Stimulated activated CD4-positive, alpha-beta T cell treated with anti-CD3 and anti-CD28 coated beads, Interleukin-2, amount 100 ng/mL, for 48 hours (primary cell): ENCODE data around the gene ELOVL2.
"Not testable (repeated sequence)": the region's sequence is repeated elsewhere in the genome, so short reads cannot be mapped to it uniquely, and the experiment has no call there.

Source experiments
- DNase-seq, 2 donors: peaks; one replicate each; pipeline ENCODE4 v3.0.0-alpha.2; 2020

Gene ELOVL2

DNA sequence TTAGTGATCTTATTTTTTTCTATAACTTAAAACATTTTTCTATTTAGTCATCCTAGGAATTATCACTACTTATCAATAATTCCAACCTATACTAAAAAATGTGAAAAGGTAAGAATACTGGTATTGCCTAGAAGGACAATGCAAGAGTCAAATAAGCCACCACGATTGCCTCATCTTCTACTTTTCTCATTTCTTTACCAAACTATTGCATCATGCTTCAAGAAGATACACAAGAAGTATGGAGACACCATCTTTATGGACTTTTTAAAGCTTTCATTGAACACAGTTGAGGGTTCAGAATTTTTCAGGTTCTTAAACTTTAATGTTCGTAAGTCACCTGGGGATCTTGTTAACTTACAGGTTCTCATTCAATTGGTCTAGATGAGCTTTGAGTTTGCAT lies 25.9 kb downstream of the ELOVL2 start:
- no peak for DNase-seq

DNA sequence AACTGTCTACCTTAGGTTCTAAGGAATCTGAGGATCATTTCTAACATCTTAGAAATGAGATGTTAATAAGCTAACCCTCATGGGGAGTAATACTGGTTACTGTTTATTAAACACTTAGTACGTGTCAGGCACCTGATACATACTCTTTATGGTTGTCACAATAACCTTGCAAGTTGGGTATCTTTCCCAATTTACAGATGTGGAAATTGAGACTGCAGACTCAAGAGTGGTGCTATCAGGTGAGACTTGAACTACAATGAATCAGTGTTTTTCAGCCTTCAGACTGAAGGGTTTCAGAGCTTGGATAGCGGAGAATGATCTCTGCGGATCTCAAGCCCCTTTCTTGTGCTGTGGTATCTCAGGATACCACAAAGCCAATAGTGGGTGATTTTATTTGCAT lies 27.0 kb downstream of the ELOVL2 start:
- no peak for DNase-seq

DNA sequence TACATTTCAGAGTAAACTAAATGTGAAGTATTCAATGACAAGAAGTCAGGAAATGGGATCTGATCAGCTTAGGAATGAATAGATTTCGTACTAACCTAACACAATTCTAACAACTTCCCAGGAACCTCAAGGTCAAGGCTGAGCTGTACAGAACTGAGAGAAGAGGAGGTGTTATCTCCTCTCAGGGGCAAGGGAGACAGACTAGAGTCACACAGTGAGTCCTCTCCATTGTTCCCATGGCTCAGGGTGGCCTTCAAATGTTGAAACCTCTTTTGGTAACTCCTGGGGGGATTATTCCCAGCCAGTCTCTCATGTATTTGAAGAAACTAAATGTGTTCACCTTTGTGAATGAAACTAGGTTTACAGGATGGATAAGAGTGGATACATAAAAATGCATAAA lies 27.7 kb downstream of the ELOVL2 start:
- no peak for DNase-seq

DNA sequence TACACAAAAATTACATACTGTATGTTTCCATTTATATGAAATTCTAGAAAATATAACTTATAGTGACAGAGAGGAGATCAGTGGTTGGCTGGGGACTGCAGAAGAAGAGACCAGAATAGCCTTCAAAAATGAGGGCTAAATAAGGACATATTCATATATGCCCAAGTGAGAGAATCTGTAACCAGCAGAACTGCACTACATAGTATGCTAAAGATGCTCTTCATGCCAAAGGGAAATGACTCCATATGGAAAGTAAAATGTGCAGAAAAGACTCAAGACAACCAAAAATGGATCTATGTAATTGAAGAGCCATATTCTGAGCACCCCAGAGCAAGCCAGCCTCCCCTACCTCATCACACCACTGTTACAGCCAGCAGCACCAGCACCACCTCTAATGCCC lies 29.0 kb downstream of the ELOVL2 start:
- no peak for DNase-seq

DNA sequence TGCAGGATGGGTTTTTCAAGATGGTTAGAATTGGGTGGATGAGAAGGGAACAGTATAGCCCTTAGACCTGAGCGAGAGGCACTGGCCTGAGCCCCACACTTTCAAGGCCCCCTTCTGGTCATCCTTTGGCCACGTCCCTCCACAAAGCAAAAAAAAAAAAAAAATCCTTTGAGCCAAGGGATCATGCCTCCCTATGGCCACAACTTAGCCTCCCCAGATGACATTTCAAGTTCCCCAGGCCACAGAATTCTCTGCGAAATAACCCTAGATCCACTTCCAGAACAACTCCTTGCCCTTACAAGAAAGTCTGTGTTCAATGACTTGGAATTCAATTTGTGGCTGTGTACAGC lies 30.4 kb downstream of the ELOVL2 start:
- no peak for DNase-seq

DNA sequence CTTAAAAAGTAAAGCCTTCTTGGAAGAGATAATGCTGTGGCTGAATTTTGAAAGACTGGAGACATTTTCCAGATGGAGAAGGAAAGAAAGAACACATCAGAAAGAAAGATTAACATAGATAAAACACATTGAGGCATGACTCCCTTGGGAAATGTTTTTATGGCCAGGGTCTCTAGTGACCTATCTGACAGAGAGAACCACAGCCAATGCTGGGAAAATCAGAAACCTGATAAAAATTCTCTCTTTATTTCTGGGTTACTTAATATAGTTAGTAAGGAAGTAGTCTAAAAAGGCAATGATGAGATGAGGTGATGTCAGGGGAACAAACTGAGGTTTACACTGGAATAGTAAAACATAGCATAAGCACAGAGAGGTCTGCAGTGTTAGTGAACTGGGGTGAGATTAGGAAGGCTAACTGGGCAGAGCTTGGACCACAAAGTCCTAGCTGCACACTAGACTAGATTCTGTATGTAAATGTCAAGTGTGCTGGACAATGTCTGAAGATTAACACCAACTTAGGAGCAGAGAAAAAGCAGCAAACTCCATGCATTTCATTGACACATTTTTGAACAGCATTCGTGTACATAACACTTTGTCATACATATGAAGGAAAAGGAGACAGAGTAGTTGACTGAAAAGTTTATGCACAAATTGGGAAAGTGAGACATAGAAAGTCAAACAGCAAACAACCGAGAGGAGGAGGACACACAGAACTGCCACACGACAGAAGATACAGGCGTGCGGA lies 31.0 kb downstream of the ELOVL2 start:
- DNase-seq: no peak

DNA sequence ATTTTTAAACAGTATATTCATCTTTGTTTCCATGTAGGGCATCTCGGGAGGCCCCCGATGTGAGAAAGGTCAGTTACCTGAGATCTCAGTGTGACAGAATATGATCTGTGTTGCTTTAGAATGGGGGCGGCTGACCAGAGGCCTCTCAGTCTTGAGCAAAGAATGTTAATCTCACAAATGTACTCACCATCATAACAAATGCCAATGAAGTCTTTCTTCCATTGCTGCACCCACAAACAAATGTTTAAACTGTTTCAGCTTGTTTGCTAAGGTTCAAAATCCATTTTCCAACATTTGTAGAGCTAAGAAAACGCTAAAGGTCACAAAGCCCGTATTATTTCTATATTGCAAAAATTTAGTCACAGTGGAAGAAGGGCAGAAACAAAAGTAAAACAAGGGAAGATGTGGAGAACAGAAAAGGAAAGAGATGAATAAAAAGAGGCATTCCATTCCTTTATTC lies 31.8 kb downstream of the ELOVL2 start:
- no peak for DNase-seq

DNA sequence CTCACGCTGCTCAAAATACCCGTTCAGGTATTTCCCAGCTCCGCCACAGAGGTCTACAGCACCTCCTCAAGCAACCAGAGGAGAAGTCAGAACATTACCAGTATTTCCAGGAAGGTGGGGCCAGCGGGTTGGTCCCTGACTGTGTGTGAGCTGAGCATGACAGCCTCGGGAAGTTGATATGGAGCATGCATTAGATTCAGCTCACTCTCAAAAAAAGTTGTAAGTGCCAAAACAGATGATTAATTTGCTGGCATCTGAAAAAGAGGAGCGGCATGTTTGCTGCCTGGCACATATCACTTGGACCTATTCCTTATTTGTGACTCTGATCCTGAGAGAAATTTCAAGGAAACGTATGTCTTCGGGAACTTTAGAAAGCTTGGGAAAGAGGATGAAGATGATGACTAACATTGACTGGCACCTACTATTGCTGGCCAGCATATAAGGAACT lies 32.3 kb downstream of the ELOVL2 start:
- DNase-seq: no peak

DNA sequence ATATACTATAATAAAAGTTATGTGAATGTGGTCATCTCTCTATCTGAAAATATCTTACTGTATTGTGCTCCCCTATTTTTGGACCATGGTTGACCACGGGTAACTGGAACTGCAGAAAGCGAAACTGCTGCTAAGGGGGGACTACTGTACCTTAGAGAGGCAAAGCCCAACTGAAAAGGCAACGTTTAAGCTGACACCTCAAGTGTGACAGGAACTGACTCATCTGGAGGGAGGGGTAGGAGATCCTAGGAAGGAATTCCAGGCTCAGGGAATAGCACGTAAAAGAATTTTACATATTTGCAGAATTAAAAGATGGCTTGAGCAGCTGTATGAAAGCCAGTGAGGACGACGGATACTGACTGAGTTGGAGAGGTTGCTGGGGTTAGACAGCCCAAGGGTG lies 34.8 kb downstream of the ELOVL2 start:
- no peak for DNase-seq

DNA sequence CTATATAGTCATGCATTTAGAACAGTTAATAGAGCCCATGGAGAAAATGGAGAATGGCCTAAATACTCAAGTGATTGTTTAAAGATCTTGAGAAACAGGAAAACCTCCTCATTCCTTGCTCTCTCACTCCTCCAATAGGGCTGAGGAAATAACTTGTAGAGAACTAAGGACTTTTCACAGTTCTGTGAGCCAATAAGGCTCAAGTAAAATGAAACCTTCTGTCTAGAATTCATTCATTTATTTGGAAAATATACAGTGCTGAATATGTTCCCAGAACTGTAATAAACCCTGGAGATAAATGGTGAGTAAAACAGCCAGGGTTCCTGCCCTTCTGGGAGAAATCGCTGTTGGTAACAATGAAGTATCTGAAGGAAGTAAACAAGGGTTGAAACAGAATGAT lies 35.3 kb downstream of the ELOVL2 start:
- DNase-seq: no peak

DNA sequence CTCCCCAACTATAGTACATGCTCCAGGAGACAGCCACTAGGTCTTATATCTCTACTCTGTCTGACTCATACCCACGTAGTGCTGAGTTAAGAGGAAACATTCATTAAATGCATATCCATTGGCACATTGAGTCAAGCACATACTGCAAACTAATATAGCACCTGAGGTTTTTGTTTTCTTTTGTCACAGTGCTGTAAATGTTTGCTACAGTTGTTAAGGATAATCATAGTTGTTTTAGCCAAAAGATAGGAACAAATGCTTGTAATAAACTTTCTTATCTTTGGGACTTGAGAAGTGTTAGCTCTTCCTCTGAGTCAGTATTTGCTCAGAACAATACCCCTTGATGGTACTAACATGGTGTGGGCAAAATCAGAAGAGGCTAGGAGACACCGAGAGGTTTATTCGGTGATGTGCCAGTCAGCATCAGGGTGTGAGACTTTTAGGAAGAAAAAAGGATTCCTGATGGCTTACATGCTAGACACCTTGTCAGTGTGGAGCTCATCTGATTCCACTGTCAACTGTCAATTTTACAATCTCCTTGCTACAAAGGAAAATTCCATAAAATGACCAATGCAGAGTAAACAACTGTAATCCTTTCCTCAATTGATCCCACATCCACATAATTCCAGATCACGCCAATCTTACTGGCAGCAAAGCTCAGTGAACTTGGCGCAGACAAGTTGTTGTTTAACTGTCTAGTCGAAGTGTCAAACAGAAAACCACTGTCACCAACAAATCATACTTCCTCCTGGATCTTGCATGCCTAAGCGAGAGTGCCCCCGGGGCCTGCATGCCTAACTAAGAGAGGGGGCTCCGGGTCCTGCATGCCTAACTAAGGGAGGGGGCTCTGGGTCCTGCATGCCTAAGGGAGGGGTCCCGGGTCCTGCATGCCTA lies 36.1 kb downstream of the ELOVL2 start:
- DNase-seq: no peak

DNA sequence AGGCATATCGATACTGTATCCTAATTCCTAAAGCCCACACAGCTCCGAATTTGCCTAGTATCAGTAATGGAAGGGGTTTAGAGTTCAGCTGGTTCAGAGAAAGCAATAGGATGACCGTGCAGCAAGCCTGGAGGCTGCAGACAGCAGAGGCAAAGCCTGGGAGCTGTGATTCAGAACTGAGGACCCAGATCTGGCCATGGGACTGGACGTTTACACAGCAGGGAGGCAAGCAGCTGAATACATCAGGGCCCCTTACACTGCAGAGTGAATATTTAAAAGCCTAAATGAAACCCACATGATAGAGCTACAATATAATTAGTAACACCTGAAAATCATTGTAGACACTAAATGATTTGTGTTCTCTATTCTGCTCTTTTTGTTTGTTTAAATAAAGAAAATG lies 38.0 kb downstream of the ELOVL2 start:
- DNase-seq: no peak

DNA sequence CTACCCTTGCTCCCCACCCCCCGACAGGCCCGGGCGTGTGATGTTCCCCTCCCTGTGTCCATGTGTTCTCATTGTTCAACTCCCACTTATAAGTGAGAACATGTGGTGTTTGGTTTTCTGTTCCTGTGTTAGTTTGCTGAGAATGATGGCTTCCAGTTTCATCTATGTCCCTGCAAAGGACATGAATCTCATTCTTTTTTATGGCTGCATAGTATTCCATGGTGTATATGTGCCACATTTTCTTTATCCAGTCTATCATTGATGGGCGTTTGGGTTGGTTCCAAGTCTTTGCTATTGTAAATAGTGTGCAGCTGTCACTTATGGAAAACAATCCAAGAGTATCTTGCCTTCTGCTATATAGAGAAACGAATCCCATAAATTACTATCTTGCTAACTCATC lies 40.8 kb downstream of the ELOVL2 start:
- not testable (repeated sequence) for DNase-seq

DNA sequence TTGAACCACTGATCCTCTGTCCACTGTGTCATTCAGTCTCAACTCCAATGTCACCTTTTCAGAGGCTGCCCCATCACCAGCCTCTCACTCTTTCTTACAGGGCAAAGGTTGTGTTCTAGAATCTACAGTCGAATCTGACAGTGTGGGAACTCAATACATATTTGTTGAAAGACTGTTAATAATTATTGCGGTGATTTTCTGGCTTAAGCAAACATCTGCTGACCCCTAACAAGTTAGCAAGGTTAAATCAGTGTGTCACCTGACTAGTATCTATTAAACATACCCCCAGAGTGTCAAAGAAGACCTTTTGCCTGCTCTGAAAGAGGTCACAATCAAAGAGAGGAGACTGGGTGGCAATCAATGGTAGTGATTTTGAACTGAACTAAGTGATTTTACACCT lies 41.9 kb downstream of the ELOVL2 start:
- DNase-seq: no peak

DNA sequence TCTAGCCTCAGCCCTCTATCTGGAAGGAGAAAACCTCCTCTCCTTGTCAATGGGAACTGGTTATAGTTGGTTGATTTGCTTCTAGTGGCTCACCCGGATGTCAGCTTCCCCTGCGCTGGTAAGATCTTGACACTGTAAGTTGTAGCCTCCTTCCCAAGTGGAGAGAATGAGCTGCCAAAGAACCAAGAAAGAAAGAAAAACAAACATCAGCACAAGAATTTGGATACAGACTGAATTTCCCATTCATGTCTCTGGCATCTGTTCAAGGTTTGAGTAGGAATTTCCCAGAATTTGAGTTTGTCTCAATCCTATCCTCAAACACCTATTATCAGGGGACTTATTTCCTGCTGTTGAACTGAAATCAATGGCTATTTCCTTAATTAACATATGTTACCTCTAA lies 44.1 kb downstream of the ELOVL2 start:
- DNase-seq: no peak

DNA sequence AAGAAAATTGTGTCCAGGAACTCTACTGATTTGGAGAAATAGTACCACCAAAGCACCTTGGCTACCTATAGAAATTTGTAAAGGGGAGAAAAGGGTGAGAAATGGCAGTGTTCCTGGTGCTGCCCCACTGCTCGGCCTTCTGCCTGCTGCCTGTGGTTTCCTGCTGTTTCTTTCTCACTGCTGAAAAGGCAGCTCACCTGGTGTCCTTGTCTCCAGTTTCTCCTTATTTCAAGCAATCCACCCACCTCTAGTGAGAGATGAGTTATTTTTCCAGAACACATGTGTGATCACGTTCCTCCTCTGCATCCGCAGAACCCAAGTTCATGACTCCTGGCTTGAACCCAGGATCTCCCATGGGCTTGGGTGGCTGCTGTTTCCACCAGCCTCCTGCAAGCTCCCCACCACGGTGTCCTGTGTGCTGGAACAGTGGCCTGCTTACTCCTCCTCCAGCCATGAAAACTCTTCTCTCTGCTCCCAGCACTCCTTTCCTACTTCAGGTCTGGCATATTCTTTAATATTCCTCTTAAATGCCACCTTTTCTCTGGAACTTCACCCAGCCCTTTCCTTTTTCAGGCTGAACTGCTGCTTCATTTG lies 48.9 kb downstream of the ELOVL2 start:
- DNase-seq: no peak

DNA sequence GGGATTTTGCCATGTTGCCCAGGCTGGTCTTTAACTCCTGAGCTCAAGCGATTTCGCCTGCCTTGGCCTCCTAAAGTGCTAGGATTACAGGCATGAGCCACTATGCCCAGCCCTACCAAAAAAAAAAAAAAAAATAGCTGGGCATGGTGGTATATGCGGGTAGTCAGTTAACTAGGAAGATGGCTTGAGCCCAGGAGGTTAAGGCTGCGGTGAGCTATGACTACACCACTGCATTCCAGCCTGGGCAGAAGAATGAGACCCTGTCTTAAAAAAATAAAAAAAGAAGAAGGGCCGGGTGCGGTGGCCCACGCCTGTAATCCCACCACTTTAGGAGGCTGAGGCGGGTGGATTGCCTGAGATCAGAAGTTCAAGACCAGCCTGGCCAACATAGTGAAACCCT lies 50.2 kb downstream of the ELOVL2 start:
- no peak for DNase-seq

DNA sequence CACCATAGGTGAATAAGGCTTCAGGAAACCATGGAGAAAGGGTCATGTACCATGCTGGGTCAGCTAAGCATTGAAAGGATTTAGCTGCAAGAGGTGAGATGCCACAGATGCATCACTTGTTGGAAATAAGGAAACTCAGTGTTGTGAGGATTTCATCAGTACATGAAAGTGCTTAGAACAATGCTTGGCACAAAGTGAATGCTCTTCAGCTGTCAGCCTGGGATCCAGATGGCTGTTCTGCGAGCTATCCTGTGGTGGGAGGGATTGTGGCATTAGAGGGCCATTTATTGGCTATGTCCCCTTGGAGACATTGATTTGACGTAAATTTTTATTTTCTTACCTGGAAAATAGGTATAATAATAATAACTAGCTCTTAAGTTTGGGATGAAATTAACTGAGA lies 53.0 kb downstream of the ELOVL2 start:
- DNase-seq: no peak

DNA sequence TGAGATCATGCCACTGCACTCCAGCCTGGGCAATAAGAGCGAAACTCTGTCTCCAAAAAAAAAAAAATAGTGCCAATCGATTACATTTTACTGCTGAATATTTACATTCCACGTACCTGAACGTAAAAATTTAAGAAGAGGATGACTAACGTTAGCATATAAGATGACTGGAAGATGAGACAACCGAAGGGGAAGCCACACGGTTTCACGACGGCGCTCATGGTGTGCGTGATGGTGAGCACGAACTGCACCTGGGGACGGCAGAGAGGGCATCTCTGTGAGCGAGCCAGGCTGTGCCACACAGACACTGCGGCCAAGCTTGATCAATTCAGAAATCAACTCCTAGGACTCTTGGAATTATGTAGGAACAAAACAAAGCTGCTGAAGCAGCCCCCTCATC lies 54.5 kb downstream of the ELOVL2 start:
- DNase-seq: no peak

DNA sequence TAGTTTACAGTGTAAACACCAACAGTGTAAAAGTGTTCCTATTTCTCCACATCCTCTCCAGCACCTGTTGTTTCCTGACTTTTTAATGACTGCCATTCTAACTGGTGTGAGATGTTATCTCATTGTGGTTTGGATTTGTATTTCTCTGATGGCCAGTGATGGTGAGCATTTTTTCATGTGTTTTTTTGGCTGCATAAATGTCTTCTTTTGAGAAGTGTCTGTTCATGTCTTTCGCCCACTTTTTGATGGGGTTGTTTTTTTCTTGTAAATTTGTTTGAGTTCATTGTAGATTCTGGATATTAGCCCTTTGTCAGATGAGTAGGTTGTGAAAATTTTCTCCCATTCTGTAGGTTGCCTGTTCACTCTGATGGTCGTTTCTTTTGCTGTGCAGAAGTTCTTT lies 59.1 kb downstream of the ELOVL2 start:
- not testable (repeated sequence) for DNase-seq

DNA sequence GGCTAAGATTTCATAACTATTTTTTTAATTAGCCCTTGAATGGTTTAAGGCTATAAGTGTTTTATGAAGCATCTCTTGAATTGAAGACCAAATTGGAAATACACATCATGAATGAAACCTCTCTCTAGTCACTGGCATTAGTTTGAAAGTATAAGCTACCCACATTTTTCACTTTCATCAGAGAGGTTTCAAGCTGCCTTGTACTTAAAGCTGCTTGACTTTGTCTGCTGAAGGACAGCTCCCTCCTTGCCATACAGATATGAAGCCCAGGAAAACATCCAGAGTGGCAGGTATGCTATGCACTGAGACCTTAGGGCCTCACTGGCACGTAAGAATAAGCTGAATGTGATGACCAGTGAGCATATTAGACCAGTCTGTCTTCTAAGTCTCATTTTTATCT lies 62.7 kb downstream of the ELOVL2 start:
- no peak for DNase-seq

DNA sequence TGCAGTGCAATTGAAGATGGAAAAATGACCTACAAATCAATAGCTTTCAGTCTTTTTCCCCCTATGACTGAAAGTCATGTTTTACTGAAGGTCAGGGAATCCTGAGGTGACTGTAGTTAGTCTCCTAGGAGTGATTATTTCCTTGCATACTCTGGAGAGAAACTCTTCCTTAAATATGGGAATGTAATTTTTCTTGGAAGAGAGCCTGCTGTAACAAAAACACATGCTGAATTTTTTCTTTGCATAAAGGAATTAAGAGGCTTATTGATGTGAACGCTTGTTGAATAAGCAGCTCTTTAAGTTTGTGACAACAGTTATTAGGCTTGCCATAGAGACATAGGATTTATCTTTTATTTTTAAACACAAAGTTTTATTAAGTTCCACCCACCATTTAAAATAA lies 64.5 kb downstream of the ELOVL2 start:
- DNase-seq: no peak

DNA sequence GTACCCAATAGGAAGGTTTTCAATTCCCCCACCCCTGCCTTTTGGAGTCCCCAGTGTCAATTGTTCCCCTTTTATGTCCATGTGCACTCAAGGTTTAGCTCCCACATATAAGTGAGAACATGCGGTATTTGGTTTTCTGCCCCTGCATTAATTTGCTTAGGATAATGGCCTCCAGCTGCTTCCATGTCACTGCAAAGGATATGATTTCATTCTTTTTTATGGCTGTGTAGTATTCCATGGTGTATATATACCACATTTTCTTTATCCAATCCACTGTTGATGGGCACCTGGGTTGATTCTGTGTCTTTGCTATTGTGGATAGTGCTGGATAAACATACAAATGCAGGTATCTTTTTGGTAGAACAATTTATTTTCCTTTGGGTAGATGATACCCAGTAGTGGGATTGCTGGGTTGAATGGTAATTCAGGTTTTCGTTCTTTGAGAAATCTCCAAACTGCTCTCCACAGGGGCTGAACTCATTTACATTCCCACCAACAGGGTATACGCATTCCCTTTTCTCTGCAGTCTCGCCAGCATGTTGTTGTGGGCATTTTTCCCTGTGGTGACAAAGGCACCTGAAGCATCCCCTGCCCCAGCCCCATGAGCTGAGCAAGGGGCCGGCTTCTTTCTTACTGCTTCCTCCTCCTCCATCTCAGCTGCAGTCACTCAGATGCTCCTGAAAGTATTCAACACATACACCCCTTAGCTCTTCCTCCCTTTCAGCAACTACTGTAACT lies 66.7 kb downstream of the ELOVL2 start:
- no peak for DNase-seq
